Endothelial cell of umbilical vein (primary cell): ENCODE measurements around the gene KCTD17. TPM values are rescaled to one million over a fixed set of nuclear protein-coding genes. Genes with fewer than 3 reads are reported as not detected.

ENCODE experiments used
- BruUV-seq: library from RNA; stranded (reverse); fragments of 400-500 nt; replicated peaks from 2 replicates; lab custom pipeline; 2021; lab: Mats Ljungman, UMichigan
- CTCF ChIA-PET: fragments of 300-600, 350-600 bp; sonication (Branson Sonifier 250); formaldehyde crosslinking; loops from one replicate; lab custom pipeline; 2021; ENCODE audit warnings: antibody characterized with exemption, inconsistent platforms; lab: Charles Lee
- POLR2A ChIA-PET: fragments of 300-600, 350-600 bp; sonication (Branson Sonifier 250); formaldehyde crosslinking; loops from one replicate; lab custom pipeline; 2021; ENCODE audit warnings: antibody characterized with exemption, inconsistent platforms; lab: Charles Lee
- DNase-seq: peaks from one replicate; pipeline ENCODE4 v3.0.0-alpha.2; 2011; ENCODE audit warnings: low read depth, low spot score
- FAIRE-seq: peaks from 2 replicates; lab custom pipeline; 2011; peaks lifted over from hg19 to GRCh38; lab: Jason Lieb, UNC
- H2AFZ ChIP-seq: 2 replicates; pipeline ENCODE4 v1.6.0; 2012; ENCODE audit warnings: low read depth, low read length, control low read depth, inconsistent platforms
- H3K27ac ChIP-seq: 2 replicates; pipeline ENCODE4 v1.5.1; 2011; ENCODE audit warnings: low read depth, mild to moderate bottlenecking, control low read depth, low read length, moderate library complexity; ENCODE audit not compliant: insufficient read depth
- H3K27me3 ChIP-seq, 2 experiments: 2 replicates each; pipeline versions ENCODE4 v1.6.0 to v1.6.1; 2011; ENCODE audit warnings: low read length in 2 of 2, mixed read lengths in 1 of 2; ENCODE audit not compliant: control insufficient read depth in 2 of 2, insufficient read depth in 2 of 2
- H3K36me3 ChIP-seq, 2 experiments: 2 replicates in 1 of 2; 3 replicates in 1 of 2; pipeline ENCODE4 v1.5.1; 2011; ENCODE audit warnings: low read length in 2 of 2, mild to moderate bottlenecking in 1 of 2, moderate library complexity in 1 of 2; ENCODE audit not compliant: control insufficient read depth in 2 of 2, insufficient read depth in 2 of 2; ENCODE audit errors: extremely low read depth in 1 of 2
- H3K4me1 ChIP-seq: 3 replicates; pipeline ENCODE4 v1.5.1; 2011; ENCODE audit warnings: mild to moderate bottlenecking, low read length; ENCODE audit not compliant: control insufficient read depth, insufficient read depth; ENCODE audit errors: extremely low read depth
- H3K4me2 ChIP-seq: 2 replicates; pipeline ENCODE4 v1.6.1; 2011; ENCODE audit warnings: low read length, control low read depth, mixed read lengths; ENCODE audit not compliant: insufficient read depth
- H3K4me3 ChIP-seq, 3 experiments: fragments of 200-600 bp in 1 of 3; sonication (generic), shearing (Covaris generic) in 1 of 3; replicated peaks in 1 of 3; 2 replicates each; pipeline ENCODE4 v1.5.1; 2011 to 2016; ENCODE audit warnings: control low read depth in 3 of 3, low read length in 3 of 3, mild to moderate bottlenecking in 2 of 3, inconsistent platforms in 1 of 3, low read depth in 1 of 3, moderate library complexity in 1 of 3; ENCODE audit not compliant: insufficient read depth in 1 of 3
- H3K79me2 ChIP-seq: 2 replicates; pipeline ENCODE4 v1.6.0; 2012; ENCODE audit warnings: low read length, inconsistent platforms; ENCODE audit not compliant: control insufficient read depth, insufficient read depth
- H3K9ac ChIP-seq: replicated peaks from 2 replicates; pipeline ENCODE3; 2011; ENCODE audit warnings: low read length, control low read depth; ENCODE audit not compliant: insufficient read depth; ENCODE audit errors: extremely low read depth
- H3K9me1 ChIP-seq: replicated peaks from 3 replicates; pipeline ENCODE4 v1.6.0; 2011; ENCODE audit warnings: mild to moderate bottlenecking, low read length; ENCODE audit not compliant: control insufficient read depth, insufficient read depth; ENCODE audit errors: extremely low read depth
- H3K9me3 ChIP-seq: replicated peaks from 2 replicates; pipeline ENCODE4 v1.5.1; 2012; ENCODE audit warnings: low read length, inconsistent platforms; ENCODE audit not compliant: control insufficient read depth, insufficient read depth
- H4K20me1 ChIP-seq: replicated peaks from 2 replicates; pipeline ENCODE3; 2011; ENCODE audit warnings: mild to moderate bottlenecking, low read length; ENCODE audit not compliant: control insufficient read depth, insufficient read depth; ENCODE audit errors: extremely low read depth
- EZH2 ChIP-seq: IDR thresholded peaks from 2 replicates; pipeline ENCODE4 v1.6.1; 2012; ENCODE audit warnings: borderline replicate concordance, low read depth, mild to moderate bottlenecking, moderate library complexity, low read length, inconsistent platforms; ENCODE audit not compliant: severe bottlenecking
- FOS ChIP-seq: IDR thresholded peaks from 2 replicates; pipeline ENCODE4 v1.6.1; 2011; ENCODE audit warnings: mild to moderate bottlenecking, low read length, moderate library complexity, borderline replicate concordance; ENCODE audit not compliant: insufficient read depth
- GATA2 ChIP-seq: IDR thresholded peaks from 2 replicates; pipeline ENCODE4 v1.7.0; 2011; ENCODE audit warnings: low read depth, mild to moderate bottlenecking, moderate library complexity, mixed read lengths, low read length; ENCODE audit not compliant: insufficient read length, insufficient read depth
- JUN ChIP-seq: IDR thresholded peaks from 2 replicates; pipeline ENCODE4 v1.6.1; 2011; ENCODE audit warnings: borderline replicate concordance, low read depth; ENCODE audit not compliant: insufficient read length, insufficient read depth
- MYC ChIP-seq: IDR thresholded peaks from one replicate; pipeline ENCODE4 v1.6.1; 2011; ENCODE audit warnings: mild to moderate bottlenecking, low read depth, low read length
- POLR2A ChIP-seq: IDR thresholded peaks from 2 replicates; pipeline ENCODE4 v1.6.1; 2012; ENCODE audit warnings: low read depth, mild to moderate bottlenecking, control low read depth, low read length
- POLR2AphosphoS5 ChIP-seq: IDR thresholded peaks from 2 replicates; pipeline ENCODE4 v1.6.1; 2012; ENCODE audit warnings: low read depth, mild to moderate bottlenecking, control low read depth, low read length, moderate library complexity; ENCODE audit not compliant: insufficient read depth
- dilution Hi-C: fragments of 300-500 bp; cut with MboI; formaldehyde crosslinking; loops from one replicate; pipeline ENCODE4 v1.15.0; 2019; ENCODE audit warnings: low sequenced_read_pairs; ENCODE audit not compliant: extremely low pct_ligation_motif_present
- intact Hi-C: fragments of 100-400 bp; cut with micrococcal nuclease; formaldehyde crosslinking; loops from one replicate; pipeline ENCODE4 v1.10.0; 2022
- polyA plus RNA-seq, 4 experiments: library from polyadenylated mRNA; depleted of rRNA in 3 of 4; stranded (reverse) in 3 of 4; unstranded in 1 of 4; fragments of >200 nt; gene quantifications; 2 replicates each; pipeline versions ENCODE4 v1.2.1 to v1.2.3, GENCODE V29; 2011 to 2012; ENCODE audit warnings: missing spikeins in 1 of 4
- total RNA-seq: library from RNA; stranded (reverse); gene quantifications from 2 replicates; pipeline ENCODE4 v1.2.3, GENCODE V29; 2021
- TF ChIP-seq, protein P1 (sequence below): IDR thresholded peaks from 2 replicates; pipeline ENCODE4 v1.6.1; 2011; ENCODE audit not compliant: insufficient read depth, insufficient read length
- TF ChIP-seq, protein P2 (sequence below), 2 donors: IDR thresholded peaks; 1 replicate in 1 of 2; 2 replicates in 1 of 2; pipeline ENCODE4 v1.5.1; 2011; ENCODE audit warnings: low read length in 2 of 2, mild to moderate bottlenecking in 2 of 2, moderate library complexity in 2 of 2, control low read depth in 1 of 2, inconsistent platforms in 1 of 2, low read depth in 1 of 2; ENCODE audit not compliant: insufficient read depth in 1 of 2; ENCODE audit errors: extremely low read depth in 1 of 2

Gene KCTD17
- total and polyA plus RNA-seq, 2 donors (not counting 3 experiments of a cell fraction or from before 2014, with no cell fraction given), result 59.2 to 73.0 TPM

DNA sequence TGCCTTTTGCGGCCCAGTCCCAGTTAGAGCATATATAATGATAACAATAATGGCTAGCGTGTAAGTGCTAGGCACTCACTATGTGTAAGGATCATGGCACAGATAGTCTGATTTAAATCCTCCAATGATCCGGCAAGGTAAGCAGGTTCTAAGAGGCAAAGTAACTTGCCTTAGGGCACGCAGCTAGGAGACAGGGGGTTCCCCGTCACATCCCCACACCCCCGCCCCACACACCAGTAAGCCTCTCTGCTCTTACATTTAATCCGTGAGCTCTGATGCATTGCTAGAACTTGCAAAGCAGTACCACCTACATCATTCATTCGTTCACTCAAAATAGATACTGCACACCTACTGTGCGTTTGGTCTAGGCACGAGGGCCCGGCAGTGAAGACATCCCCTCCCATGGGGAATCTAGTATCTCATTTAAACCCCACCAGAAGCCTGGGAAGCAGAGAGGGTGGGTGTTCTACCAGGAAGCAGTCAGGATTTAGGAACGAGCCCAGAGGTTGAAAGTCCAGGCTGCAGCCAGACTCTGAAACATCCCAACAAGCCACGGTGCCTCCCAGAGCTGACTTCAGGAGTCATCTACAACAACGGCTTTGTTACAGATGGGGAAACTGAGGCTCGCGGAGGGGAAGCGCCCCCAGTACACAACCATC lies 37.3 kb downstream of the KCTD17 start:
- H2AFZ ChIP-seq, result no peak overlapping the region
- no peak overlapping the region for H3K4me3 ChIP-seq
- no peaks in the 10 kb centered on the region for H3K36me3 ChIP-seq
- no peak overlapping the region for H3K27ac ChIP-seq
- TF ChIP-seq POLR2AphosphoS5, result no peak
- TF ChIP-seq MYC, result no peak
- no peak for TF ChIP-seq FOS
- TF ChIP-seq, protein P1, sequence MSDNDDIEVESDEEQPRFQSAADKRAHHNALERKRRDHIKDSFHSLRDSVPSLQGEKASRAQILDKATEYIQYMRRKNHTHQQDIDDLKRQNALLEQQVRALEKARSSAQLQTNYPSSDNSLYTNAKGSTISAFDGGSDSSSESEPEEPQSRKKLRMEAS, result no peak
- no peak for TF ChIP-seq GATA2
- TF ChIP-seq JUN, result no peak
- no TSS peak for BruUV-seq
- FAIRE-seq (no peak), DNase-seq (no peak)
- CTCF ChIA-PET, result interaction anchor here (0.6 to 2.1 kb wide), 4 partner anchors 8 to 37 kb away, joined by 3 to 8 read pairs (median 4); no protein-coding TSS in a partner anchor
- H3K9me3 ChIP-seq, result no peaks in the 10 kb centered on the region
- POLR2A ChIA-PET, result no interaction called here
- H3K27me3 ChIP-seq, result peaks cover 0 to 1% of the 10 kb centered on the region in 2 experiments
- no peak overlapping the region for H3K4me2 ChIP-seq
- no peaks in the 10 kb centered on the region for H3K9me1 ChIP-seq
- intact Hi-C loops, result no loop called here
- H3K4me1 ChIP-seq, result no peaks in the 10 kb centered on the region
- no peaks in the 10 kb centered on the region for H3K79me2 ChIP-seq
- H4K20me1 ChIP-seq, result no peaks in the 10 kb centered on the region
- no peak overlapping the region for H3K9ac ChIP-seq
- dilution Hi-C loops, result no loop called here

GRCh38 chr22:37089434-37089833 lies 37.9 kb downstream of the KCTD17 start:
- H4K20me1 ChIP-seq, result no peaks in the 10 kb centered on the region
- CTCF ChIA-PET, result interaction anchor here (0.6 to 1.5 kb wide), 4 partner anchors 9 to 110 kb away, joined by 3 to 5 read pairs (median 4); no protein-coding TSS in a partner anchor
- no peak for FAIRE-seq
- H3K27ac ChIP-seq, result no peak overlapping the region
- no peak overlapping the region for H3K4me2 ChIP-seq
- BruUV-seq, result no TSS peak
- no peak overlapping the region for H2AFZ ChIP-seq
- intact Hi-C loops, result no loop called here
- no peak for DNase-seq
- no peaks in the 10 kb centered on the region for H3K79me2 ChIP-seq
- no peak overlapping the region for H3K4me3 ChIP-seq
- dilution Hi-C loops, result no loop called here
- no peaks in the 10 kb centered on the region for H3K9me3 ChIP-seq
- H3K9ac ChIP-seq, result no peak overlapping the region
- no peaks in the 10 kb centered on the region for H3K36me3 ChIP-seq
- TF ChIP-seq FOS (no peak), POLR2AphosphoS5 (no peak), JUN (no peak), MYC (no peak), GATA2 (no peak), POLR2A (no peak), EZH2 (no peak)
- TF ChIP-seq, protein P2, sequence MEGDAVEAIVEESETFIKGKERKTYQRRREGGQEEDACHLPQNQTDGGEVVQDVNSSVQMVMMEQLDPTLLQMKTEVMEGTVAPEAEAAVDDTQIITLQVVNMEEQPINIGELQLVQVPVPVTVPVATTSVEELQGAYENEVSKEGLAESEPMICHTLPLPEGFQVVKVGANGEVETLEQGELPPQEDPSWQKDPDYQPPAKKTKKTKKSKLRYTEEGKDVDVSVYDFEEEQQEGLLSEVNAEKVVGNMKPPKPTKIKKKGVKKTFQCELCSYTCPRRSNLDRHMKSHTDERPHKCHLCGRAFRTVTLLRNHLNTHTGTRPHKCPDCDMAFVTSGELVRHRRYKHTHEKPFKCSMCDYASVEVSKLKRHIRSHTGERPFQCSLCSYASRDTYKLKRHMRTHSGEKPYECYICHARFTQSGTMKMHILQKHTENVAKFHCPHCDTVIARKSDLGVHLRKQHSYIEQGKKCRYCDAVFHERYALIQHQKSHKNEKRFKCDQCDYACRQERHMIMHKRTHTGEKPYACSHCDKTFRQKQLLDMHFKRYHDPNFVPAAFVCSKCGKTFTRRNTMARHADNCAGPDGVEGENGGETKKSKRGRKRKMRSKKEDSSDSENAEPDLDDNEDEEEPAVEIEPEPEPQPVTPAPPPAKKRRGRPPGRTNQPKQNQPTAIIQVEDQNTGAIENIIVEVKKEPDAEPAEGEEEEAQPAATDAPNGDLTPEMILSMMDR (IDR thresholded peaks at IDR 0.05; ENCODE audit: extremely low read depth in 1 of 2, insufficient read depth in 1 of 2, low read depth in 1 of 2, low read length in 2 of 2), result no peak
- TF ChIP-seq, protein P1, result no peak
- peaks cover 0 to 1% of the 10 kb centered on the region in 2 experiments for H3K27me3 ChIP-seq
- no peaks in the 10 kb centered on the region for H3K4me1 ChIP-seq
- POLR2A ChIA-PET, result no interaction called here
- no peaks in the 10 kb centered on the region for H3K9me1 ChIP-seq
